ENCODE measurements around the gene ANLN.
"Not testable (repeated sequence)": the region's sequence is repeated elsewhere in the genome, so short reads cannot be mapped to it uniquely, and the experiment has no call there.

ANLN gene

DNA sequence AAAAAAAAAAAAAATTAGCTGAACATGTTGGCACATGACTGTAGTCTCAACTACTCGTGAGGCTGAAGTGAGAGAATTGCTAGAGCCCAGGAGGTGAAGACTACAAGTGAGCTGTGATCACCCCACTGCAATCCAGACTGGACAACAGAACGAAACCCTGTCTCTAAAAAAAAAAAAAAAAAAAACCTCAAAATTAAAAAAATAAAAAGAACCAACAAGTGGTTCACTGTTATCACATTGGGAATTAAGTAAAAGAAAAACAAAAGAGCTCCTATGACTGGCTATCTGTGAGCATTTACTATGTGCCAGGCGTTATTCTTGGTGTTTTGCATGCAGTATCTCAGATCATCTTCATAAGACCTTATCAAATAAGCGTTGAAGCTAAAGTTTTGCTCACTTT lies 66.0 kb downstream of the ANLN start:
- no peaks in the 10 kb centered on the region for H3K36me3 Mint-ChIP-seq (ENCODE audit: low read depth)
- intact Hi-C loops (cut with micrococcal nuclease), result no loop called here
- no peaks in the 10 kb centered on the region for H3K9me3 Mint-ChIP-seq
- H3K27me3 Mint-ChIP-seq, result peaks cover 1% of the 10 kb centered on the region
- no peak overlapping the region for H3K4me3 Mint-ChIP-seq
- no peaks in the 10 kb centered on the region for H3K4me1 Mint-ChIP-seq (ENCODE audit: low read depth)
- no peak overlapping the region for H3K27ac Mint-ChIP-seq

DNA sequence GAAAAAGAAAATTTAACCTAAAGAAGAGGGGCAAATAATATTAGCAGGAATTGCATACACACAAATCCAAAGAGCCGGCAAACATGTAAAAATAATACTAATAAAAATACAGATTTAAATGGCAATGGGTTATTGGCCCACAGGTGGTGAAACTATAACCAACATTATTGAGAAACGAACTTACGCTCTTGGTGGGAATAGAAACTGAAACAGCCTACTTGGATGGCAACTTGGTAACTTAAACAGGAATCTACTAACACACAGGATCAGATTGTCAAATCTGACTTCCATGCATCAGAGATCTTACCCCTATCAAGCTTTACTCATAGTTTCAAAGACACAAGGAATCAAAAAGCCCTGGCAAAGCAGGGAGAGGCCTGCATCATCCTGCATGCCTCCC lies 66.5 kb downstream of the ANLN start:
- no peaks in the 10 kb centered on the region for H3K36me3 Mint-ChIP-seq (ENCODE audit: low read depth)
- H3K27me3 Mint-ChIP-seq, result peaks cover 1% of the 10 kb centered on the region
- H3K4me1 Mint-ChIP-seq (ENCODE audit: low read depth), result no peaks in the 10 kb centered on the region
- intact Hi-C loops (cut with micrococcal nuclease), result no loop called here
- H3K9me3 Mint-ChIP-seq, result no peaks in the 10 kb centered on the region
- no peak overlapping the region for H3K4me3 Mint-ChIP-seq
- H3K27ac Mint-ChIP-seq, result no peak overlapping the region

GRCh38 chr7:36456548-36456947 lies 66.9 kb downstream of the ANLN start:
- Mint-ChIP-seq H3K9me3 (no peaks in the 10 kb centered on the region), H3K4me3 (no peak overlapping the region), H3K27ac (no peak overlapping the region), H3K4me1 (ENCODE audit: low read depth) (no peaks in the 10 kb centered on the region), H3K36me3 (ENCODE audit: low read depth) (no peaks in the 10 kb centered on the region), H3K27me3 (peaks cover 1% of the 10 kb centered on the region)
- intact Hi-C loops (cut with micrococcal nuclease), result no loop called here

GRCh38 chr7:36459236-36459960 lies 69.7 kb downstream of the ANLN start:
- H3K27ac Mint-ChIP-seq, result no peak overlapping the region
- H3K9me3 Mint-ChIP-seq, result no peaks in the 10 kb centered on the region
- H3K4me1 Mint-ChIP-seq (ENCODE audit: low read depth), result no peaks in the 10 kb centered on the region

DNA sequence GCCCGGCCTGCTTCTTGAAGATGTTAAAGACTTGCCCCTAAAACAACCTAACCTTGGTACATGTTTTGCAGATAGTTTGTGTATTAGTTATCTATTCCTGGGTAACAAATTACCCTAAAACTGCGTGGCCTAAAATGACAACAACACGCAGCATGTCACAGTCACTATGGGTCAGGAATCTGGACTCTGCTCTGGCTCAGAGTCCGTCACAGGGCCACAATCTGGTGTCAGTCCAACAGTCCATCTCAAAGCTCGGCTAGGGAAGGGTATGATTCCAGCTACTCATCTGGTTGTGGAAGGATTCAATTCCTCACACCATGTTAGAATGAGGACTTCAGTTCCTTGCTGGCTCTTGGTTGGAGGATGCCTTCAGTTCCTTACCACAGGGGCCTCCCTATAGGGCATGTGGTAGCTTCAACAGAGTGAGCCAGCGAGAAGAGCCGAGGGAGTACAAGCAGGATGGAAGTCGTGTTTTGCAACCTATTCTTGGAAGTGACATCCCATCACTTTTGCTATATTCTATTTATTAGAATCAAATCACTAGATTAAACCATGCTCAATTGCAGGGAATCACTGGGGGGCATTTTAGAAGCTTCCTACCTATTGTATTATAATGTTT lies 71.3 kb downstream of the ANLN start:
- intact Hi-C loops (cut with micrococcal nuclease), result no loop called here
- peaks cover under 1% of the 10 kb centered on the region for H3K4me1 Mint-ChIP-seq (ENCODE audit: low read depth)
- peaks cover 1% of the 10 kb centered on the region for H3K27me3 Mint-ChIP-seq
- no peak overlapping the region for H3K27ac Mint-ChIP-seq
- no peaks in the 10 kb centered on the region for H3K36me3 Mint-ChIP-seq (ENCODE audit: low read depth)
- H3K9me3 Mint-ChIP-seq, result peaks cover 3% of the 10 kb centered on the region
- H3K4me3 Mint-ChIP-seq, result no peak overlapping the region

More at GRCh38 chr7:36459236-36459960, 69.7 kb downstream of the ANLN start:
- intact Hi-C loops (cut with micrococcal nuclease), result no loop called here
- Mint-ChIP-seq H3K27me3 (peaks cover 1% of the 10 kb centered on the region), H3K4me3 (no peak overlapping the region), H3K36me3 (ENCODE audit: low read depth) (no peaks in the 10 kb centered on the region)

GRCh38 chr7:36462551-36463137 lies 73.0 kb downstream of the ANLN start:
- H3K9me3 Mint-ChIP-seq, result peaks cover 9% of the 10 kb centered on the region
- intact Hi-C loops (cut with micrococcal nuclease), result no loop called here

DNA sequence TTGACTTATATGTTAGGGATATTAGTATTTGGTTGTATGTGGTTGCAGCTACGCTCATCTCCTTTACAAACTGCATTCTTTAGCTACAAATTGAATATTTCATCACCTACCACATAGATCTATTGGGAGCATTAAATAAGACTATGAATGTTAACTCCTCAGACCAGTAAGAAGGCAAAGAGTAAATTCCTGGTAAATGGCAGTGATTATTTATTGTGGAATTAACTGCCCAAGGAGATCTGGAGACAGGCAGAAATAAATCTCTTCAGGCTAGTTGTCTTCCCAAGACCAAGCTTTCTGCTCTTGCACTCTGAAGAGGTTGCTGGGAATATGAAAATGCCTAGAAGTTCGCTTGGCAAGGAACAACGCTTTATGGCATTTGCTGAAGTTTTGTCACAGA lies 74.6 kb downstream of the ANLN start:
- intact Hi-C loops (cut with micrococcal nuclease), result no loop called here
- H3K36me3 Mint-ChIP-seq (ENCODE audit: low read depth), result no peaks in the 10 kb centered on the region
- peaks cover 2% of the 10 kb centered on the region for H3K27me3 Mint-ChIP-seq
- peaks cover 9% of the 10 kb centered on the region for H3K9me3 Mint-ChIP-seq
- peaks cover 5% of the 10 kb centered on the region for H3K4me1 Mint-ChIP-seq (ENCODE audit: low read depth)
- H3K4me3 Mint-ChIP-seq, result no peak overlapping the region
- H3K27ac Mint-ChIP-seq, result no peak overlapping the region

More at GRCh38 chr7:36462551-36463137, 73.0 kb downstream of the ANLN start:
- H3K4me3 Mint-ChIP-seq, result no peak overlapping the region
- no peaks in the 10 kb centered on the region for H3K36me3 Mint-ChIP-seq (ENCODE audit: low read depth)
- H3K27ac Mint-ChIP-seq, result no peak overlapping the region
- peaks cover 2% of the 10 kb centered on the region for H3K27me3 Mint-ChIP-seq
- peaks cover 5% of the 10 kb centered on the region for H3K4me1 Mint-ChIP-seq (ENCODE audit: low read depth)

DNA sequence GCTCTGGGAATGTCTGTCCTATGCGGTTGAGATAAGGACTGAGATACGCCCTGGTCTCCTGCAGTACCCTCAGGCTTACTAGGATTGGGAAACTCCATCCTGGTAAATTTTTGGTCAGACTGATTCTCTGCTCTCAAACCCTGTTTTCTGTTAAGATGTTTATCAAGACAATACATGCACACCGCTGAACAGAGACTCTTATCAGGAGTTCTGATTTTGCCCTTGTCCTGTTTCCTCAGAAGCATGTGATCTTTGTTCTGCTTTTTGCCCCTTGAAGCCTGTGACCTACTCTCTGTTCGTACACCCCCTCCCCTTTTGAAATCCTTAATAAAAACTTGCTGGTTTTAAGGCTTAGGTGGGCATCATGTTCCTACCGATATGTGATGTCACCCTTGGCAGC lies 76.3 kb downstream of the ANLN start:
- H3K4me3 Mint-ChIP-seq; H3K27me3 Mint-ChIP-seq; H3K36me3 Mint-ChIP-seq (ENCODE audit: low read depth); intact Hi-C loops (cut with micrococcal nuclease); H3K4me1 Mint-ChIP-seq (ENCODE audit: low read depth); H3K9me3 Mint-ChIP-seq; H3K27ac Mint-ChIP-seq: not testable (repeated sequence)

DNA sequence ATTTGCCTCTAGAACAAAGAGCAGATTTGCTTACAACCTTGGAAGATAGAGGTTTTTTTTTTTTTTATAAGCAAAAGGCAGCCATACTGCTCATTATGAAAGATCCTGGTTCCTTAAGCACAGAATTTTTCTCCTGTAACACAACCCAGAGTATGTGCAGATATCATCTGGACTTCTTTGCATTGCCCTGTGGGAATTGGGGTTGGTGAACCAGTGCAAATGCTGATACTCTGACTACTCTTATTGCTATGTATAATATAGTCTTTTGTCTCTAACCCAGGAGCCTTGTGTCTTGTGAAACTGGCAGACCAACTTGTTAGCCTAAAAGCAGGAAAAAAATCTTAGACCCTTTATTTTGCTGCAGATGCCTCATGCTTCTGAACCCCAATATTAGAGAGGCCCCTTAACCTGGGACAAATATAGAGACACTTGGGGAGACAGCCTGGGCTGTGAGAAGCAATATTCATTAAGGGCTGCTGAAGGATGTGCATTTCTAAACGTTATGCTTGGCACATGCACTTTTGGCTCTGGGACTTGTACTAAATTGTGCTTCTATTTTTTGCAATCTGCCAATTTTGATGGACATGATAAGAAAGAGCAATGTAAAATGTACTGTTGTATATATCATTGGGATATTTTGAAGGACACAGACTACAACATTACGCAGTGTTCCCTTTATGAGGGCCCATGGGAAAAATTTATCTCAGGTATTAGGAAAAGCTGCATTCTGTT lies 78.9 kb downstream of the ANLN start:
- intact Hi-C loops (cut with micrococcal nuclease), result no loop called here
- H3K4me3 Mint-ChIP-seq, result no peak overlapping the region

DNA sequence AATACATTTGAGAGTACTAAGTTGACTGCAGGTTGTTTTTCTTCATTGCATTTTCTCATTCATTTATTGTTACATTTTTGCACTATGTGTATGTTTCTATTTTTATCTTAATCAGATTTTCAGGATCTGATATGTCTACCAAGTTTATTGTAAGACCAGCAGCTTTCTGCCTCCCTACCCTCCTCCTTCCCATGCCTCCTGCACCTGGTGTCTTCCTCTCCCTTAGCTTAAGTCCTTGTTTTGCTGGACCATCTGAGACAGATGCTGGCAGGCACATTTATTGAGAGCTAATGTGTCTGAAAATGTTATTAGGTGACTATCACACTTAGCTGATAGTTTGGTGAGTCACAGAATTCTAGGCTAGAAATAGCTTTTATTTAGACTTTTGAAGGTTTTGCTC lies 79.6 kb downstream of the ANLN start:
- Mint-ChIP-seq H3K27me3 (peaks cover 1% of the 10 kb centered on the region), H3K9me3 (peaks cover 9% of the 10 kb centered on the region), H3K4me1 (ENCODE audit: low read depth) (peaks cover 11% of the 10 kb centered on the region)

More for the DNA sequence above, 78.9 kb downstream of the ANLN start:
- Mint-ChIP-seq H3K36me3 (ENCODE audit: low read depth) (no peaks in the 10 kb centered on the region), H3K27ac (no peak overlapping the region), H3K27me3 (peaks cover 1% of the 10 kb centered on the region), H3K9me3 (peaks cover 9% of the 10 kb centered on the region), H3K4me1 (ENCODE audit: low read depth) (peaks cover 5% of the 10 kb centered on the region)

GRCh38 chr7:36472141-36472729 lies 82.6 kb downstream of the ANLN start:
- H3K4me1 Mint-ChIP-seq (ENCODE audit: low read depth), result peaks cover 10% of the 10 kb centered on the region
- no peak overlapping the region for H3K27ac Mint-ChIP-seq
- no peaks in the 10 kb centered on the region for H3K36me3 Mint-ChIP-seq (ENCODE audit: low read depth)
- H3K9me3 Mint-ChIP-seq, result peaks cover 7% of the 10 kb centered on the region
- H3K27me3 Mint-ChIP-seq, result peaks cover 1% of the 10 kb centered on the region
- H3K4me3 Mint-ChIP-seq, result no peak overlapping the region
- intact Hi-C loops (cut with micrococcal nuclease), result loop anchor here (5.0 kb wide), 1 partner anchor 725 kb away; no protein-coding TSS in a partner anchor

More for the DNA sequence above, 79.6 kb downstream of the ANLN start:
- Mint-ChIP-seq H3K27ac (no peak overlapping the region), H3K36me3 (ENCODE audit: low read depth) (no peaks in the 10 kb centered on the region), H3K4me3 (no peak overlapping the region)
- intact Hi-C loops (cut with micrococcal nuclease), result no loop called here

DNA sequence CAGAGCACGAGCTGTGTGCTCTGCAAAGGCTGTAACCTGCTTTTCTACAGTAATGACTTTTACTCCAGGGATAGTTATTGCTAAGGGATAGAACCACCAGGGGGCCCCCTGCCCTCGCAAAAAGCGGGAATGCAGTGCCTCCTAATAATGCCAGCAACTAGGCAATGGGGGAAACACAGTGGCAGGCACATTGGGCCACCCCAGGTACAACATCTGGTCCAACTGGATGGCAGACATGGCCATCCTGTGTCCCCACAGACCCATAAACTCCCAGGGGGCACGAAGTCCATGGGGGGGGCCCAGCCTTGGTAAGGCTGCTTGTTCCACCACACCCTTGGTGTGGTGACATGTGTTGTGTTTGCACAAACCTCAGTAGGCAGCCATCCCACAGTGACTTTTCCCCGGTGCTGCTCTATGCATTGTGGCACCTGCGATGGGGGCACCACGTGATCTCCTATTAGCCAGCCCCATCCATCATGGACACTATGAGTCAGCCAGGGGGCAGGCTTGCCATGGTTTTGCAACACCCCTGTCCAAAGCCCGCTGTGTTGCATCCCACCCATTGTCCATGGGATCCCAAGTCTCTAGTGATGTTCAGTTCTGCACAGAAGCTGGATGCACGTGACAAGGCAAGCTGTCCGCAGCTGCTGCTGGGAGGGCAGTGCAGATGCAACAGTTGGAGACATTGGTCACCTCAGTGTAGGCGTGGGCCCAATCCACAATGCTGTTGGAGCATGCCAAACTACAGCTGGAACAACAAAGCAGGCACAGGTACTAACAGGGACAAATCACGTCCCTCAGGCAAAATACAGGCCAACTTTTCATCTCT lies 84.0 kb downstream of the ANLN start:
- peaks cover 7% of the 10 kb centered on the region for H3K9me3 Mint-ChIP-seq
- H3K27me3 Mint-ChIP-seq, result no peaks in the 10 kb centered on the region
- no peaks in the 10 kb centered on the region for H3K36me3 Mint-ChIP-seq (ENCODE audit: low read depth)
- H3K4me3 Mint-ChIP-seq, result no peak overlapping the region
- intact Hi-C loops (cut with micrococcal nuclease), result loop anchor here (5.0 kb wide), 1 partner anchor 724 kb away; no protein-coding TSS in a partner anchor
- peaks cover 10% of the 10 kb centered on the region for H3K4me1 Mint-ChIP-seq (ENCODE audit: low read depth)
- H3K27ac Mint-ChIP-seq, result no peak overlapping the region

Data from dendritic cell treated with granulocyte-macrophage colony-stimulating factor and Interleukin-4, amounts not matched to agents 40 ng/mL and 50 ng/mL, for 4 days (primary cell).